DMS 273 (cell line): ENCODE measurements around the gene CBLB.

Source experiments
- DNase-seq: peaks from one replicate; lab custom pipeline; 2025; ENCODE audit not compliant: unreplicated experiment; lab: John Stamatoyannopoulos, UW

CBLB gene

GRCh38 chr3:105847865-105848264 is 20.9 kb downstream of the CBLB start:
- no peak for DNase-seq

GRCh38 chr3:105847452-105847851 is 21.4 kb downstream of the CBLB start:
- DNase-seq, result no peak

- no peak for DNase-seq
Measured at GRCh38 chr3:105846809-105847208, 22.0 kb downstream of the CBLB start.

GRCh38 chr3:105845488-105845887 is 23.3 kb downstream of the CBLB start:
- peak; percentile 23 for DNase-seq

GRCh38 chr3:105844704-105845103 is 24.1 kb downstream of the CBLB start:
- DNase-seq, result no peak

GRCh38 chr3:105843994-105844393 is 24.8 kb downstream of the CBLB start:
- DNase-seq, result peak; percentile 34

- peak; percentile 87 for DNase-seq
Measured at GRCh38 chr3:105842943-105843342, 25.9 kb downstream of the CBLB start.

- peak; percentile 48 for DNase-seq
Measured at GRCh38 chr3:105842449-105842848, 26.4 kb downstream of the CBLB start.

- DNase-seq, result no peak
Measured at GRCh38 chr3:105837947-105838346, 30.9 kb downstream of the CBLB start.

GRCh38 chr3:105837143-105837740 is 31.6 kb downstream of the CBLB start:
- peak; percentile 55 for DNase-seq

- DNase-seq, result peak; percentile 48
Measured at GRCh38 chr3:105836533-105836932, 32.3 kb downstream of the CBLB start.

GRCh38 chr3:105835606-105836005 is 33.2 kb downstream of the CBLB start:
- DNase-seq, result peak; percentile 39

- DNase-seq, result no peak
Measured at GRCh38 chr3:105834768-105835167, 34.0 kb downstream of the CBLB start.

- DNase-seq, result no peak
Measured at GRCh38 chr3:105832644-105833043, 36.2 kb downstream of the CBLB start.

GRCh38 chr3:105830836-105831235 is 38.0 kb downstream of the CBLB start:
- no peak for DNase-seq

GRCh38 chr3:105829871-105830622 is 38.8 kb downstream of the CBLB start:
- DNase-seq, result no peak

GRCh38 chr3:105829229-105829628 is 39.6 kb downstream of the CBLB start:
- no peak for DNase-seq

GRCh38 chr3:105828703-105829102 is 40.1 kb downstream of the CBLB start:
- DNase-seq, result no peak

GRCh38 chr3:105827959-105828358 is 40.9 kb downstream of the CBLB start:
- DNase-seq, result peak; percentile 47

GRCh38 chr3:105826778-105827634 is 41.8 kb downstream of the CBLB start:
- no peak for DNase-seq

GRCh38 chr3:105824129-105824528 is 44.7 kb downstream of the CBLB start:
- no peak for DNase-seq
